ES-I3 (cell line): Measurements from ENCODE around the gene GLIPR2.
"Not testable (repeated sequence)": the region's sequence is repeated elsewhere in the genome, so short reads cannot be mapped to it uniquely, and the experiment has no call there.

Experiments used
- H3K36me3 ChIP-seq: 2 replicates; pipeline ENCODE4 v1.6.1; 2013; ENCODE audit warnings: mild to moderate bottlenecking, low read length, control low read depth, moderate library complexity; ENCODE audit not compliant: insufficient read depth
- H3K4me1 ChIP-seq: 2 replicates; pipeline ENCODE4 v1.6.1; 2013; ENCODE audit warnings: mild to moderate bottlenecking, control low read depth, low read length; ENCODE audit not compliant: insufficient read depth
- H3K9ac ChIP-seq: 2 replicates; pipeline ENCODE4 v1.6.1; 2013; ENCODE audit warnings: low read depth, mild to moderate bottlenecking, low read length, moderate library complexity
- H3K9me3 ChIP-seq: 2 replicates; pipeline ENCODE4 v1.6.1; 2013; ENCODE audit warnings: mild to moderate bottlenecking, low read length, moderate library complexity; ENCODE audit not compliant: control insufficient read depth, insufficient read depth

GLIPR2 gene

GRCh38 chr9:36136272-36136893 lies at the start of gene GLIPR2:
Gene GLIPR2, plus strand, starts transcription at chr9:36136733. Its CDS starts 46 bp downstream, at chr9:36136779.
- Histone ChIP-seq H3K4me1 (peaks cover 10% of the 10 kb centered on the region), H3K36me3 (no peaks in the 10 kb centered on the region), H3K9ac (peak within 1 kb of the TSS; percentile 69), H3K9me3 (no peaks in the 10 kb centered on the region)

GRCh38 chr9:36087054-36087453 lies 49.5 kb upstream of the GLIPR2 start:
- not testable (repeated sequence) for H3K9ac ChIP-seq, H3K36me3 ChIP-seq, H3K9me3 ChIP-seq
- H3K4me1 ChIP-seq, result peaks cover 16% of the 10 kb centered on the region

GRCh38 chr9:36088020-36088419 lies 48.5 kb upstream of the GLIPR2 start:
- H3K36me3 ChIP-seq, result no peaks in the 10 kb centered on the region
- no peaks in the 10 kb centered on the region; the same call in 1 of the 2 replicates for H3K9me3 ChIP-seq
- H3K9ac ChIP-seq, result no peak overlapping the region
- peaks cover 21% of the 10 kb centered on the region for H3K4me1 ChIP-seq

GRCh38 chr9:36091026-36091953 lies 45.2 kb upstream of the GLIPR2 start:
- H3K9ac ChIP-seq, result no peak overlapping the region
- H3K9me3 ChIP-seq, result no peaks in the 10 kb centered on the region; the same call in 1 of the 2 replicates
- H3K4me1 ChIP-seq, result peaks cover 26% of the 10 kb centered on the region
- H3K36me3 ChIP-seq, result no peaks in the 10 kb centered on the region

GRCh38 chr9:36092014-36092413 lies 44.5 kb upstream of the GLIPR2 start:
- Histone ChIP-seq H3K9ac (no peak overlapping the region), H3K36me3 (no peaks in the 10 kb centered on the region), H3K9me3 (no peaks in the 10 kb centered on the region), H3K4me1 (peaks cover 26% of the 10 kb centered on the region)

- H3K4me1 ChIP-seq, result peaks cover 26% of the 10 kb centered on the region
- H3K36me3 ChIP-seq, result no peaks in the 10 kb centered on the region
- H3K9me3 ChIP-seq, result no peaks in the 10 kb centered on the region
- H3K9ac ChIP-seq, result no peak overlapping the region
Observed at GRCh38 chr9:36092509-36093215, 43.9 kb upstream of the GLIPR2 start.

- Histone ChIP-seq H3K9me3 (no peaks in the 10 kb centered on the region), H3K4me1 (peaks cover 26% of the 10 kb centered on the region), H3K36me3 (no peaks in the 10 kb centered on the region), H3K9ac (no peak overlapping the region)
Observed at GRCh38 chr9:36093384-36093783, 43.1 kb upstream of the GLIPR2 start.

GRCh38 chr9:36099718-36100117 lies 36.8 kb upstream of the GLIPR2 start:
- no peaks in the 10 kb centered on the region for H3K36me3 ChIP-seq

GRCh38 chr9:36100532-36100931 lies 36.0 kb upstream of the GLIPR2 start:
- Histone ChIP-seq H3K4me1 (peaks cover 16% of the 10 kb centered on the region), H3K36me3 (no peaks in the 10 kb centered on the region), H3K9ac (no peak overlapping the region), H3K9me3 (no peaks in the 10 kb centered on the region)

More at GRCh38 chr9:36099718-36100117, 36.8 kb upstream of the GLIPR2 start:
- Histone ChIP-seq H3K4me1 (peaks cover 16% of the 10 kb centered on the region), H3K9ac (no peak overlapping the region), H3K9me3 (no peaks in the 10 kb centered on the region)

- no peaks in the 10 kb centered on the region for H3K36me3 ChIP-seq
- H3K9me3 ChIP-seq, result no peaks in the 10 kb centered on the region
- peaks cover 16% of the 10 kb centered on the region for H3K4me1 ChIP-seq
- no peak overlapping the region for H3K9ac ChIP-seq
Observed at GRCh38 chr9:36101916-36102741, 34.4 kb upstream of the GLIPR2 start.

- no peaks in the 10 kb centered on the region for H3K36me3 ChIP-seq
- peaks cover 16% of the 10 kb centered on the region for H3K4me1 ChIP-seq
- H3K9ac ChIP-seq, result no peak overlapping the region
- H3K9me3 ChIP-seq, result no peaks in the 10 kb centered on the region
Observed at GRCh38 chr9:36102742-36103495, 33.6 kb upstream of the GLIPR2 start.

- H3K4me1 ChIP-seq, result no peaks in the 10 kb centered on the region
- no peak overlapping the region for H3K9ac ChIP-seq
- no peaks in the 10 kb centered on the region for H3K9me3 ChIP-seq
- H3K36me3 ChIP-seq, result no peaks in the 10 kb centered on the region
Observed at GRCh38 chr9:36109071-36109470, 27.5 kb upstream of the GLIPR2 start.

GRCh38 chr9:36110434-36110833 lies 26.1 kb upstream of the GLIPR2 start:
- Histone ChIP-seq H3K4me1 (no peaks in the 10 kb centered on the region), H3K9me3 (no peaks in the 10 kb centered on the region), H3K9ac (no peak overlapping the region), H3K36me3 (no peaks in the 10 kb centered on the region)
